Measurements from ENCODE around the gene GPR137B.

Gene GPR137B

GRCh38 chr1:236122176-236122575, 20.2 kb upstream of the GPR137B start:
- no peak for TF ChIP-seq CTCF (IDR thresholded peaks at IDR 0.05)

- TF ChIP-seq CTCF (IDR thresholded peaks at IDR 0.05), result no peak
Measured at GRCh38 chr1:236123563-236123962, 18.8 kb upstream of the GPR137B start.

- no peak for TF ChIP-seq CTCF (IDR thresholded peaks at IDR 0.05)
Measured at GRCh38 chr1:236124965-236125364, 17.4 kb upstream of the GPR137B start.

- TF ChIP-seq CTCF (IDR thresholded peaks at IDR 0.05), result no peak
Measured at GRCh38 chr1:236127045-236127444, 15.3 kb upstream of the GPR137B start.

- no peak for TF ChIP-seq CTCF (IDR thresholded peaks at IDR 0.05)
Measured at GRCh38 chr1:236128646-236129178, 13.6 kb upstream of the GPR137B start.

GRCh38 chr1:236129306-236129705, 13.0 kb upstream of the GPR137B start:
- no peak for TF ChIP-seq CTCF (IDR thresholded peaks at IDR 0.05)

GRCh38 chr1:236130372-236130771, 12.0 kb upstream of the GPR137B start:
- no peak for TF ChIP-seq CTCF (IDR thresholded peaks at IDR 0.05)

- TF ChIP-seq CTCF (IDR thresholded peaks at IDR 0.05), result no peak
Measured at GRCh38 chr1:236131916-236132315, 10.4 kb upstream of the GPR137B start.

Measured in LNCAP (cell line).